LNCAP (cell line): ENCODE measurements around the gene CYP19A1.

Experiments
- TF ChIP-seq, protein P1 (sequence below): fragments of 450-650 bp; IDR thresholded peaks from 2 replicates; pipeline ENCODE4 v1.5.1; 2017; ENCODE audit warnings: mild to moderate bottlenecking

Gene CYP19A1

DNA sequence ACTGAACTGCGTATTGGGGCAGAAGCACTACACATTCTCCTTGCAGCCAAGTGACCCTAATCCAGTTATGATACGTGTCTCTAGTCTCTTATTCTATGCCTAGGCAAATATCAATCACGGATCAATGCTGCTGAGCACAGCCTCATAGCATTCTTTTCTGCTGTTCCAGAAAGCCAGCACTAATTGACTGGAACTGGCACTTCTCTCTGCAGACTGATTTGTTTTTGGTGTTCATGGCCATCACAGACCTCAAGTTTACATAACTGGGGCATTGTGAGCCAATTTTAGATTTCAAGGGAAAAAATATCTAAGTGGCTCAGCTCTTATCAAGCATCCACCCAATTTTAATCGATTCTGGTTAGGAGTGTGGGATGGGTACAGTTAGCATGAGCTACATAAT is 41.0 kb upstream of the CYP19A1 start:
- TF ChIP-seq, protein P1, sequence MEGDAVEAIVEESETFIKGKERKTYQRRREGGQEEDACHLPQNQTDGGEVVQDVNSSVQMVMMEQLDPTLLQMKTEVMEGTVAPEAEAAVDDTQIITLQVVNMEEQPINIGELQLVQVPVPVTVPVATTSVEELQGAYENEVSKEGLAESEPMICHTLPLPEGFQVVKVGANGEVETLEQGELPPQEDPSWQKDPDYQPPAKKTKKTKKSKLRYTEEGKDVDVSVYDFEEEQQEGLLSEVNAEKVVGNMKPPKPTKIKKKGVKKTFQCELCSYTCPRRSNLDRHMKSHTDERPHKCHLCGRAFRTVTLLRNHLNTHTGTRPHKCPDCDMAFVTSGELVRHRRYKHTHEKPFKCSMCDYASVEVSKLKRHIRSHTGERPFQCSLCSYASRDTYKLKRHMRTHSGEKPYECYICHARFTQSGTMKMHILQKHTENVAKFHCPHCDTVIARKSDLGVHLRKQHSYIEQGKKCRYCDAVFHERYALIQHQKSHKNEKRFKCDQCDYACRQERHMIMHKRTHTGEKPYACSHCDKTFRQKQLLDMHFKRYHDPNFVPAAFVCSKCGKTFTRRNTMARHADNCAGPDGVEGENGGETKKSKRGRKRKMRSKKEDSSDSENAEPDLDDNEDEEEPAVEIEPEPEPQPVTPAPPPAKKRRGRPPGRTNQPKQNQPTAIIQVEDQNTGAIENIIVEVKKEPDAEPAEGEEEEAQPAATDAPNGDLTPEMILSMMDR, result no peak

DNA sequence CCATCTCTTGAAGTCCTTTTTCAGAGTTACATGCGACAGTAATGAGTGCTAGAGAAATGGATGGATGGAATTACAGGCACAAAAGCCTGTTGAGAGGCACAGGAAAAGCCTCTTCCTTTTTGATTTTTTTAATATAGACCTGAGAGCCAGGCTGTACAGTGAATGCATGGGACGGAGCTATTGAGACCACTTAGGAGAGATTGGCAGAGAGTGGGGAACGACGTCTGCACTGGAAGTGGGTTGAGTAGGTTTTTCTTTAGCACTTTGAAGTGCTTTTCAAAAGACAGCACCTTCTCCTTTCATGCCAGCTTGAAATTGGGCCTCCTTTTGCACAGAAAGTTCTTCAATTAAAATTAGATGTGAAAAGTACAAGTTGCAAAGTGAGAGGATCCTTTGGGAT is 40.0 kb upstream of the CYP19A1 start:
- TF ChIP-seq, protein P1, result no peak

DNA sequence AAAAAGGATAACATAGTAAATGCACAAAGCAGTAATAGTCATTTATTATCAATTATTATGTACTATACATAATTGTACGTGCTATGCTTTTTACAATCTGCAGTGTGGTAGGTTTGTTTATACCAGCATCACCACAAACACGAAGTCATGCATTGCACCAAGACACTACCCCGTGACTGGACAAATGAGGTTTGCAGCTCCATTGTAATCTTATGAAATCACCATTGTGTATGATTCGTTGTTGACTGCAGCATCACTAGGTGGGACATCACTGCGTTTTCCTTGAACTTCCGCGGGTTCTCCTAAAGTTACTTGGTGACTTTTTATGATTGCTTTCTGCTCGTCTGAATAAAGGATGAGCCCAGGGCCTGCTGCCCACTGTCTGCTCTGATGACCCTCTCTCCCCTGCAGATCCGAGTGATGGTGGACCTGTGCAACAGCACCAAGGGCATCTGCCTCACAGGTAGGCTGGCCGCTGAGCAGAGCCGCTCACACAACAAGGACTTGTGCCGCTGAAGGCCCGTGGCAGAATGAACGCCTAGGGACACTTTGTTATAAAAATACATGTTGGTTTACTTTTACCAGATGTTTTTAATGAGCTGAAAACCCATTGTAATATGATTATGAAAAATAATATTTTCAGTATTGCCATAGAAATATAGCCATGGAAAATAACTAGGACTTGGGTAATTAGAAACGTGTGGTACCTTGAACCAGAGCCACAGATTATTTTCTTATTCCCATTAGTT is 38.8 kb upstream of the CYP19A1 start:
- TF ChIP-seq, protein P1, result no peak

DNA sequence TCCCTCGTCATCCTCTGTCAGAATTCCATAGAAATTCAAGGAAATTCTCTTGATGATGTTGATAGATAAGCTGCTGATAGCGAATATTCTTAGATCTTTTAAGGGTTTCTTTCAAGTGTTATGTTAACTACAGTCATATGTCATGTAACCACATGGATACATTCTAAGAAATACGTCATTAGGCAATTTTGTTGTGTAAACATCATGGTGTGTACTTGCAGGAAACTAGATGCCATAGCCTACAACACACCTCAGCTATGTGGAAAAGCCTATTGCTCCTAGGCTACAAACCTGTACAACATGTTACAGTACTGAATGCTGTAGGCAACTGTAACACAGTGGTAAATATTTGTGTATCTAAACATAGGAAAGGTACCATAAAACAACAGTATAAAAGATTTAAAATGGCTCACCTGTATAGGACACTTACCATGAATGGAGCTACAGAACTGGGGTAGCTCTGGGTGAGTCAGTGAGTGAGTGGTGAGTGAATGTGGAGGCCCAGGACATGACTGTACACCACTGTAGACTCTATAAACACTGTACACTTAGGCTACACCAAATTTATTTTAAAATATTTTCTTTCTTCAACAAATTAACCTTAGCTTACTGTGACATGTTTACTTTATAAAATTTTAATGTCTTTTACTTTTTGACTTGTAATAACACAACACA is 37.7 kb upstream of the CYP19A1 start:
- TF ChIP-seq, protein P1, result no peak

DNA sequence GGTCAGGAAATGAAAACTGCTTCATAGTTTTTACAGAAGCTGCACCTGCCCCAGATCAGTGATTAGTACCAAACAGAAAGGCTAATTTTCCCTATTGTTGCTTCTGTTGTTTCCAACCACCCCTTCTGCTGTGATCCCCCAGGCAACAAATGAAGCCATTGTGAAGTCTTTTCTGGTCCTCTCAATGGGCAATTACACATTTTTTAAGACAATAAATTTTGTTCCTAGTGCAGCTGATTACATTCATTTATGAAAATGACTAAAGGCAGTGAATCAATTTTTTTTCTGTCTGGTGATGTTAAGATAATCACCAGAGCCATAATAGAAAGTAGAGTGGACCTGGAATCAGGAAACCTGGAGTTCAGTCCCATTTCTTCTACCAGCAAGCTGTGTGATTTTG is 35.7 kb upstream of the CYP19A1 start:
- TF ChIP-seq, protein P1, result no peak

DNA sequence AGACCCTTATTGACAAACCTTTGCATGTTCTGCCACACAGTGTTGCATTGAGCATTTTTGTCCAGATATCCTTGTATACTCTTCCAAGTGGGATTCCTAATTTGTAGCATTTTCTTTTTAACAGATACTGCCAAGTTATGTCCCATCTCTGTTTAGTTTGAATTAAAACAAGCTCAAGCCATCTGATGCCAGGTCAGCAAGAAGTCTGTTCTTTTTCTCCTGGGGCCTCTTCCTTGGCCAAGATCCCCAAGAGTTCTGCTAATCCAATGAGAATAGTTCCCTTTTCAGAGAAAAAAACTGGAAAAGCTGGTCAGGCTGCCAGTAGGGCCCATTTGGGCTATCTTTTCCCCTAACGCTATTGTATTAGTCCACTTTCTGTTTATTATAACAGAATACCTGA is 32.9 kb upstream of the CYP19A1 start:
- TF ChIP-seq, protein P1, result no peak

DNA sequence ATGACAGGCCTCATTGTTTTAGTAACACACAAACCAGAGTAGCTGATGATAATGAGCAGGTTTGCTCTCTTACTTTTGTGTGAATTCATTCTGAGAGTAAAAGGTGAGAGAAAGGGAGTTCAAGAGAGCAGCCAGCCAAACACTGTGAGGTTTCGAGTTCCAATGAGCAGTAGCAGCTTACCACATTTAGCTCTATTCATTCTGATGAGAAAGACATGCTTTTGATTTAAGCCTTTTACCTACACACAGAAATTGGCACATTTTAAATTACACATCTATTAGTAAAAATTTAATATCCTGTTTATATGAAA is 31.0 kb upstream of the CYP19A1 start:
- TF ChIP-seq, protein P1, result no peak
